ENCODE results near the gene WBP2.

WBP2 gene

GRCh38 chr17:75849279-75849646, 5.9 kb downstream of the WBP2 start:
- H3K9ac ChIP-seq (ENCODE audit: insufficient read length, low read depth) = no peak overlapping the region
- H3K27me3 ChIP-seq (ENCODE audit: insufficient read depth, insufficient read length) = no peaks in the 10 kb centered on the region
- H3K36me3 ChIP-seq (ENCODE audit: insufficient read depth, insufficient read length, low read length) = peaks cover 66% of the 10 kb centered on the region
- TF ChIP-seq SUZ12 (IDR thresholded peaks at IDR 0.05; ENCODE audit: extremely low read depth, insufficient read depth, insufficient read length) (no peak), ZNF274 (IDR thresholded peaks at IDR 0.05; ENCODE audit: low read depth, low read length) (no peak), YY1 (IDR thresholded peaks at IDR 0.05; ENCODE audit: insufficient read depth, insufficient read length) (no peak)
- no peak for DNase-seq (ENCODE audit: low read depth, low spot score)
- no peak overlapping the region for H3K4me3 ChIP-seq (ENCODE audit: insufficient read length, low read depth)
- H3K4me1 ChIP-seq (ENCODE audit: insufficient read depth, insufficient read length) = peaks cover 22% of the 10 kb centered on the region
- H3K9me3 ChIP-seq (ENCODE audit: insufficient read depth, low read length) = no peaks in the 10 kb centered on the region

DNA sequence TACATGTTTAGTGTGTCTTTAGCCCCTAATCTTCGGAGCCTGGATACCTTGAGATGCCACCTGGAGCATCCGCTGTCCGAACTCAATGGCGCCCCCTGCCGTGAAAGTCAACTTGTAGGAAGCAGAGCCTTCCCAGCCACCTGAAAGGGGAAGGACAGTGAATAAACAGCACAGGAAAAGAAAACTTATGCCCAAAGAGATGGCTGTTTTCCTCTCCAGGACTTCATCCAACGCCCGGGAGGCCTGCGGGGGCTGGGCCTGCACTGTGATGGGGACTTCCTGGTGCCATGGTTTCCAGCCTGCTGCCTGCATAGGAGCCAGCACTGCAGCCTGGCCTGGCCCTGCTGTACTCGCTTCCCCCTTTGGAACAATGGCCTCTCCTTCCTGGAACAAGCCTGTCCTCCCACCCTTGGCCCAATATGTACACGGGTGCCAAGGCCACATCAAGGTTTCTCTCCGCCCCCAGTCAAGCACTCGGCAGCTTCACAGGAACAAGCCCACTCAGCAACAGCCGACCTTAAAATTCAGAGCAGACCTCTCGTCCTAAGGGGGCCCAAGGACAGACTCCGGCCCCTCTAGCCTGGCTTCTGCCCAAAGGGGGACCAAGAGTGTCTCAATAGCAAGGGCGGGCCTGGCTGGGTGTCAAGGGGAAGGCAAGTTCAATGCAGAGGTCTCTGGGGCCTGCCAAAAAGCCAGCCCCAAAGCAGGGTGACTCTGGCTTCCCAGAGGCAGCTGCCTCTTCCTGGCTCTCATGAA, 6.4 kb downstream of the WBP2 start:
- Histone ChIP-seq H3K9me3 (ENCODE audit: insufficient read depth, low read length) (no peaks in the 10 kb centered on the region), H3K4me3 (ENCODE audit: insufficient read length, low read depth) (no peak overlapping the region), H3K9ac (ENCODE audit: insufficient read length, low read depth) (no peak overlapping the region), H3K4me1 (ENCODE audit: insufficient read depth, insufficient read length) (peaks cover 28% of the 10 kb centered on the region), H3K27me3 (ENCODE audit: insufficient read depth, insufficient read length) (no peaks in the 10 kb centered on the region), H3K36me3 (ENCODE audit: insufficient read depth, insufficient read length, low read length) (peaks cover 66% of the 10 kb centered on the region)
- DNase-seq (ENCODE audit: low read depth, low spot score) = no peak
- TF ChIP-seq YY1 (IDR thresholded peaks at IDR 0.05; ENCODE audit: insufficient read depth, insufficient read length) = no peak
- no peak for TF ChIP-seq ZNF274 (IDR thresholded peaks at IDR 0.05; ENCODE audit: low read depth, low read length)
- no peak for TF ChIP-seq SUZ12 (IDR thresholded peaks at IDR 0.05; ENCODE audit: extremely low read depth, insufficient read depth, insufficient read length)

DNA sequence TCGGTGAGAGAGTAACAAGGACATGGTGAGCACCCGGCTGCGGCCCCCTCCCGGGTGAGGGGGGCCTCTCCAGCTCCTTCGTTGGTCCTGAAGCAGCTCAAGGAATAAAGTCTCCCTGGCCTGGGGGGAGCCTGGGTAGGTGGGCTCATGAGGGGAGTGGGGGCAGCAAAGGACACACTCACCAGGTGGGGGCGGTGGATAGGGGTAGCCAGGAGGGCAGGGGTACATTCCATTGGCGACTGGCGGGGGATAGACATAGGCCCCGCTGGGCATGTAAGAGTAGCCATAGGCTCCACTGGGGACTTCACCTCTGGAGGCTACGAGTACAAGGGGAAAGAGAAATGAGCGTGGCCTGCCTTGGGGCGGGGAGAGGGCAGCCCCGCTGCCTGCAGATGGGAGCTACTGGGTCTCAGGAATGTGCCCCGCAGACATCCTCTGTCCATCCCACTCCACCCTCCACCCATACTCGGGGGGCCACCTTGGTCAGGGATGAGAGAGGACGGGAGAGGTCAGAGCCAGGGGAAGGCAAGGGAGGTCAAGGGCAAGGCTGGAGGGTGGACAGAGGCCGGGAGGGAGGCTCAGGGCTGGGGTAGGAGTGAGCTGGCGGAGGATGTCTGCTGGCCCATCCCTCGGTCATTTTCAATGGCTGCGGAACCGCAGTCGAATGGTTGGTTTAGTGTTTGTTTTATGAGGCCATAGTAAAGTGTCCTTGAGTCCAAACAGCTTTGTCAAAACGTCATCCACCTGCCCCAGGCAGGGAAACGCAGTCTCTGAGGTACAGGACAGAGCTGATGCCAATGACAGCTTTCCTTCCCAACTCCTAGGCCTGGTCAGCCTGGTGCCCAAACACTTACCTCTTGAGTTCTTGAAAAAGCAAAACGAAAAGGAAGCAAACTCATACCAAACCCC, 7.3 kb downstream of the WBP2 start:
- H3K4me3 ChIP-seq (ENCODE audit: insufficient read length, low read depth) = no peak overlapping the region
- DNase-seq (ENCODE audit: low read depth, low spot score) = no peak
- TF ChIP-seq YY1 (IDR thresholded peaks at IDR 0.05; ENCODE audit: insufficient read depth, insufficient read length) (no peak), SUZ12 (IDR thresholded peaks at IDR 0.05; ENCODE audit: extremely low read depth, insufficient read depth, insufficient read length) (no peak), ZNF274 (IDR thresholded peaks at IDR 0.05; ENCODE audit: low read depth, low read length) (no peak)

GRCh38 chr17:75846692-75847613, 8.2 kb downstream of the WBP2 start:
- H3K27me3 ChIP-seq (ENCODE audit: insufficient read depth, insufficient read length) = no peaks in the 10 kb centered on the region
- peaks cover 62% of the 10 kb centered on the region for H3K36me3 ChIP-seq (ENCODE audit: insufficient read depth, insufficient read length, low read length)
- peak overlapping the region; percentile 39 for H3K9ac ChIP-seq (ENCODE audit: insufficient read length, low read depth)
- H3K9me3 ChIP-seq (ENCODE audit: insufficient read depth, low read length) = no peaks in the 10 kb centered on the region
- H3K4me1 ChIP-seq (ENCODE audit: insufficient read depth, insufficient read length) = peaks cover 37% of the 10 kb centered on the region
- no peak overlapping the region for H3K4me3 ChIP-seq (ENCODE audit: insufficient read length, low read depth)
- TF ChIP-seq ZNF274 (IDR thresholded peaks at IDR 0.05; ENCODE audit: low read depth, low read length) (no peak), SUZ12 (IDR thresholded peaks at IDR 0.05; ENCODE audit: extremely low read depth, insufficient read depth, insufficient read length) (no peak), YY1 (IDR thresholded peaks at IDR 0.05; ENCODE audit: insufficient read depth, insufficient read length) (no peak)
- no peak for DNase-seq (ENCODE audit: low read depth, low spot score)

More for the DNA sequence above, 7.3 kb downstream of the WBP2 start:
- Histone ChIP-seq H3K36me3 (ENCODE audit: insufficient read depth, insufficient read length, low read length) (peaks cover 62% of the 10 kb centered on the region), H3K9me3 (ENCODE audit: insufficient read depth, low read length) (no peaks in the 10 kb centered on the region), H3K27me3 (ENCODE audit: insufficient read depth, insufficient read length) (no peaks in the 10 kb centered on the region), H3K9ac (ENCODE audit: insufficient read length, low read depth) (no peak overlapping the region), H3K4me1 (ENCODE audit: insufficient read depth, insufficient read length) (peaks cover 34% of the 10 kb centered on the region)

- no peak for TF ChIP-seq SUZ12 (IDR thresholded peaks at IDR 0.05; ENCODE audit: extremely low read depth, insufficient read depth, insufficient read length)
- no peak for TF ChIP-seq ZNF274 (IDR thresholded peaks at IDR 0.05; ENCODE audit: low read depth, low read length)
- TF ChIP-seq YY1 (IDR thresholded peaks at IDR 0.05; ENCODE audit: insufficient read depth, insufficient read length) = no peak
- Histone ChIP-seq H3K4me1 (ENCODE audit: insufficient read depth, insufficient read length) (peaks cover 37% of the 10 kb centered on the region), H3K27me3 (ENCODE audit: insufficient read depth, insufficient read length) (no peaks in the 10 kb centered on the region), H3K36me3 (ENCODE audit: insufficient read depth, insufficient read length, low read length) (peaks cover 56% of the 10 kb centered on the region), H3K9me3 (ENCODE audit: insufficient read depth, low read length) (no peaks in the 10 kb centered on the region), H3K4me3 (ENCODE audit: insufficient read length, low read depth) (no peak overlapping the region), H3K9ac (ENCODE audit: insufficient read length, low read depth) (peak overlapping the region; percentile 56)
- no peak for DNase-seq (ENCODE audit: low read depth, low spot score)
Observed at GRCh38 chr17:75845933-75846691, 9.0 kb downstream of the WBP2 start.

DNA sequence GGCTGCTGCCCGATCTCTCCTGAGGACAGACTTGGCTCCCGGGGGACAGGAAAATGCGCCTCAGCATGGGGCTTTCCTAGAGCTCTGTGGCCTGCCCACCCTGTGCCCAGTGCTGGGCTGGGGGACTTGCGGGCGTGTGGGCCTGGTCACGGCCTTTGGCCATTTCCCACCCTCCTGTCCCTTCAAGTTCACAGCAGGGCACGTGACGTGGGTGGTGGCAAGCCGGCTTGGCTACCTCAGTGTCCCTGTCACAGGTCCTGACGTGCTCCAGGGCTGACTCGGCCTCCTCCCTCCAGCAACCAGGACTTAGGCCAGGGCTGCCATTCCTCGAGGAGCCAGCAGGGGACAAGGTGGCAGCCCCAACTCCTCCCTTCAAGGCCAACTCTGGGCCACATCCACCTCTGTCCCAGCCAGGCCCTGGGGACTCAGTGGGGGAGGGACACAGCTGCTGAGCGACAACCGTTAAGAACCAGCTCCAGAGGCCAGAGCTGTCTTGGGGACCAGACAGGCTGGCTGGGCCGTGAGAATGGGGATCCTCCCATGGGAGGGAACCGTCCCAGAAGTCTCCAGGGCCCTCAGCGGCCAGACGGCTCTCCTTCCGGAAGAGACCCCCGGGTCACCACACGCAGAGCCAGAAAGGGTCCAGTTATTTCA, 9.9 kb downstream of the WBP2 start:
- no peaks in the 10 kb centered on the region for H3K9me3 ChIP-seq (ENCODE audit: insufficient read depth, low read length)
- peaks cover 41% of the 10 kb centered on the region for H3K4me1 ChIP-seq (ENCODE audit: insufficient read depth, insufficient read length)
- TF ChIP-seq ZNF274 (IDR thresholded peaks at IDR 0.05; ENCODE audit: low read depth, low read length) (no peak), YY1 (IDR thresholded peaks at IDR 0.05; ENCODE audit: insufficient read depth, insufficient read length) (no peak), SUZ12 (IDR thresholded peaks at IDR 0.05; ENCODE audit: extremely low read depth, insufficient read depth, insufficient read length) (no peak)
- H3K4me3 ChIP-seq (ENCODE audit: insufficient read length, low read depth) = no peak overlapping the region
- H3K27me3 ChIP-seq (ENCODE audit: insufficient read depth, insufficient read length) = no peaks in the 10 kb centered on the region
- H3K36me3 ChIP-seq (ENCODE audit: insufficient read depth, insufficient read length, low read length) = peaks cover 48% of the 10 kb centered on the region
- H3K9ac ChIP-seq (ENCODE audit: insufficient read length, low read depth) = peak overlapping the region; percentile 64
- no peak for DNase-seq (ENCODE audit: low read depth, low spot score)

Measured in NT2/D1 (cell line).